GM23338 (cell line): ENCODE results near the gene MOGAT2. TPM values are rescaled to one million over a fixed set of nuclear protein-coding genes. Genes with fewer than 3 reads are reported as not detected.

ENCODE experiments used
- ATAC-seq: fragments of 200-7000 bp; cut with Tn5 transposase; 3 replicates; pipeline ENCODE4 v1.9.1; 2020
- DNase-seq: peaks from one replicate; pipeline ENCODE4 v3.0.0-alpha.2; 2015; ENCODE audit warnings: low spot score
- H2AFZ ChIP-seq: fragments of 200-600 bp; sonication (generic); 2 replicates; pipeline ENCODE4 v1.8.0; 2016; ENCODE audit warnings: antibody characterized with exemption, mild to moderate bottlenecking, moderate library complexity
- H3F3A ChIP-seq: fragments of 200-600 bp; sonication (generic); replicated peaks from 2 replicates; pipeline ENCODE4 v1.8.0; 2017; ENCODE audit warnings: antibody characterized with exemption, mixed run types, low read depth
- H3K27ac ChIP-seq: fragments of 200-600 bp; sonication (generic); 2 replicates; pipeline ENCODE4 v1.6.1; 2016; ENCODE audit warnings: low read depth
- H3K27me3 ChIP-seq: fragments of 200-600 bp; sonication (generic); 2 replicates; pipeline ENCODE4 v1.8.0; 2016; ENCODE audit warnings: mild to moderate bottlenecking, mixed run types, moderate library complexity; ENCODE audit not compliant: insufficient read depth
- H3K36me3 ChIP-seq: fragments of 200-600 bp; sonication (generic); 2 replicates; pipeline ENCODE4 v1.8.0; 2016; ENCODE audit warnings: mild to moderate bottlenecking; ENCODE audit not compliant: insufficient read depth
- H3K4me1 ChIP-seq: fragments of 200-600 bp; sonication (generic); 2 replicates; pipeline ENCODE4 v1.8.0; 2016; ENCODE audit warnings: mild to moderate bottlenecking, moderate library complexity; ENCODE audit not compliant: insufficient read depth
- H3K4me2 ChIP-seq: fragments of 200-600 bp; sonication (generic); 2 replicates; pipeline ENCODE4 v1.7.1; 2017; ENCODE audit warnings: mixed run types
- H3K4me3 ChIP-seq: fragments of 200-600 bp; sonication (generic); 2 replicates; pipeline ENCODE4 v1.6.1; 2016; ENCODE audit warnings: mixed run types
- H3K79me2 ChIP-seq: fragments of 200-600 bp; sonication (generic); replicated peaks from 2 replicates; pipeline ENCODE4 v1.8.0; 2017; ENCODE audit warnings: mild to moderate bottlenecking; ENCODE audit not compliant: insufficient read depth
- H3K9me2 ChIP-seq: fragments of 200-600 bp; sonication (generic); 2 replicates; pipeline ENCODE4 v1.8.0; 2017; ENCODE audit not compliant: insufficient read depth
- H4K20me1 ChIP-seq: fragments of 200-600 bp; sonication (generic); replicated peaks from 2 replicates; pipeline ENCODE4 v1.8.0; 2017; ENCODE audit warnings: mild to moderate bottlenecking; ENCODE audit not compliant: insufficient read depth
- H3K27ac Mint-ChIP-seq: 2 replicates; pipeline ENCODE4 v1.8.0; 2020; ENCODE audit warnings: inconsistent platforms, mild to moderate bottlenecking, moderate library complexity, mixed read lengths
- H3K27me3 Mint-ChIP-seq: 3 replicates; pipeline ENCODE4 v1.8.0; 2022; ENCODE audit warnings: low read depth, mild to moderate bottlenecking, moderate library complexity, mixed read lengths, inconsistent platforms; ENCODE audit not compliant: insufficient read depth, poor library complexity
- H3K36me3 Mint-ChIP-seq: 3 replicates; pipeline ENCODE4 v1.8.0; 2021; ENCODE audit warnings: low read depth, mild to moderate bottlenecking, inconsistent platforms, moderate library complexity, mixed read lengths
- H3K4me1 Mint-ChIP-seq: 3 replicates; pipeline ENCODE4 v1.8.0; 2020; ENCODE audit warnings: mild to moderate bottlenecking, inconsistent platforms, mixed read lengths
- H3K4me3 Mint-ChIP-seq: 3 replicates; pipeline ENCODE4 v1.8.0; 2021; ENCODE audit warnings: moderate library complexity, mild to moderate bottlenecking, inconsistent platforms, mixed read lengths
- H3K9me3 Mint-ChIP-seq: 3 replicates; pipeline ENCODE4 v1.8.0; 2020; ENCODE audit warnings: moderate library complexity, mild to moderate bottlenecking, inconsistent platforms, mixed read lengths
- CREB1 ChIP-seq: fragments of 250-450 bp; sonication (Bioruptor Pico); IDR thresholded peaks from 2 replicates; pipeline ENCODE4 v1.5.0; 2020; ENCODE audit warnings: low read depth, mild to moderate bottlenecking, moderate library complexity
- EZH2 ChIP-seq: fragments of 200-600 bp; sonication (generic); IDR thresholded peaks from one replicate; pipeline ENCODE4 v1.8.0; 2017; ENCODE audit warnings: antibody characterized with exemption, mild to moderate bottlenecking, low read depth; ENCODE audit not compliant: unreplicated experiment
- EZH2phosphoT487 ChIP-seq: fragments of 200-600 bp; sonication (generic); IDR thresholded peaks from one replicate; pipeline ENCODE4 v1.8.1; 2018; ENCODE audit warnings: antibody characterized with exemption; ENCODE audit not compliant: unreplicated experiment
- JUNB ChIP-seq: IDR thresholded peaks from one replicate; pipeline ENCODE4 v1.6.1; 2016; ENCODE audit warnings: antibody characterized with exemption; ENCODE audit not compliant: unreplicated experiment
- NANOG ChIP-seq: IDR thresholded peaks from 2 replicates; pipeline ENCODE4 v1.6.1; 2016; ENCODE audit warnings: antibody characterized with exemption, borderline replicate concordance
- POLR2AphosphoS5 ChIP-seq: IDR thresholded peaks from 2 replicates; pipeline ENCODE4 v1.6.1; 2016; ENCODE audit warnings: antibody characterized with exemption, low read depth
- STAT1 ChIP-seq: IDR thresholded peaks from one replicate; pipeline ENCODE4 v1.6.1; 2016; ENCODE audit warnings: antibody characterized with exemption; ENCODE audit not compliant: unreplicated experiment
- ZNF114 ChIP-seq: fragments of 250-450 bp; sonication (Bioruptor Pico); IDR thresholded peaks from 2 replicates; pipeline ENCODE4 v1.5.0; 2020; ENCODE audit warnings: mild to moderate bottlenecking, moderate library complexity
- ZNF331 ChIP-seq: fragments of 250-450 bp; sonication (Bioruptor Pico); IDR thresholded peaks from 2 replicates; pipeline ENCODE4 v1.5.0; 2020; ENCODE audit warnings: low read depth, mild to moderate bottlenecking, moderate library complexity
- polyA plus RNA-seq: library from polyadenylated mRNA; unstranded; fragments of >200 nt; fragmentation: Nextera tagmentation; extraction: Ambion mirVana; gene quantifications from 2 replicates; pipeline ENCODE4 v1.2.1, GENCODE V29; 2016
- total RNA-seq: library from RNA; depleted of rRNA; stranded (reverse); fragments of >200 nt; shearing (Covaris generic); gene quantifications from 2 replicates; pipeline ENCODE4 v1.2.3, GENCODE V29; 2014
- TF ChIP-seq, protein P1 (sequence below): IDR thresholded peaks from one replicate; pipeline ENCODE4 v1.6.1; 2018; ENCODE audit warnings: antibody characterized with exemption; ENCODE audit not compliant: unreplicated experiment
- TF ChIP-seq, protein P2 (sequence below): fragments of 250-450 bp; sonication (Bioruptor Pico); IDR thresholded peaks from 2 replicates; pipeline ENCODE4 v1.5.0; 2020; ENCODE audit warnings: mild to moderate bottlenecking, moderate library complexity
- TF ChIP-seq, protein P3 (sequence below): IDR thresholded peaks from 2 replicates; pipeline ENCODE4 v1.6.1; 2016; ENCODE audit warnings: antibody characterized with exemption
- TF ChIP-seq, protein P4 (sequence below), 2 experiments: fragments of 200-600 bp in 1 of 2; sonication (generic) in 1 of 2; conservative IDR thresholded peaks; 2 replicates each; pipeline versions ENCODE4 v1.5.1 to v1.6.1; 2016 to 2017; ENCODE audit warnings: antibody characterized with exemption in 2 of 2, low read depth in 2 of 2, mild to moderate bottlenecking in 2 of 2, moderate library complexity in 1 of 2

The MOGAT2 gene
- total and polyA plus RNA-seq, 2 experiments from 2014 or later: not detected

DNA sequence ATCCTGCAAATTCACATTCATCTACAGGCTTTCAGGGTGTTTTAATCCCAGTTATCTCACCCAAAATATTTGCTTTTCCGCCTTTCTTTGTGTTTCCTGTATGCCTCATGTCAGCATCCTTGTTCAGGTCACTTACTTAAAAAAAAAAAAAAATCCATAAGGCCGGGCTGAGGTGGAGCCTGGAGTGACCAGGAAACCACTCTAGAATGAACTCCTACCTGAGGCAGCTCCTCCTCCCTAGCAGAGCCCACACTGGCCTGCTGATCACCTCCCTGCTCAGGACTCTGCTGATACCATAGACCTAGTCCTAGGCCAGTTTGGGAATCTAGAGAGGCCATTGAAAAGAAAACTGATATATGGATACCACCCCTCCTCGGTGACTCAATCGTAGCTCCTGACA lies 42.2 kb downstream of the MOGAT2 start:
- H3K4me3 ChIP-seq: no peak overlapping the region
- H3F3A ChIP-seq: no peaks in the 10 kb centered on the region
- no peak overlapping the region for H2AFZ ChIP-seq
- H3K36me3 ChIP-seq: no peaks in the 10 kb centered on the region
- DNase-seq (no peak), ATAC-seq (no peak)
- Mint-ChIP-seq H3K4me3 (no peak overlapping the region), H3K27me3 (peaks cover 5% of the 10 kb centered on the region), H3K36me3 (no peaks in the 10 kb centered on the region), H3K4me1 (peaks cover 9% of the 10 kb centered on the region), H3K27ac (no peak overlapping the region), H3K9me3 (no peaks in the 10 kb centered on the region; the same call in 2 of the 3 replicates)
- no peaks in the 10 kb centered on the region for H3K9me2 ChIP-seq
- H3K27me3 ChIP-seq: no peaks in the 10 kb centered on the region
- H3K4me2 ChIP-seq: no peak overlapping the region
- H4K20me1 ChIP-seq: no peaks in the 10 kb centered on the region
- H3K79me2 ChIP-seq: no peaks in the 10 kb centered on the region
- H3K27ac ChIP-seq: no peak overlapping the region
- no peaks in the 10 kb centered on the region for H3K4me1 ChIP-seq
- TF ChIP-seq, protein P1, sequence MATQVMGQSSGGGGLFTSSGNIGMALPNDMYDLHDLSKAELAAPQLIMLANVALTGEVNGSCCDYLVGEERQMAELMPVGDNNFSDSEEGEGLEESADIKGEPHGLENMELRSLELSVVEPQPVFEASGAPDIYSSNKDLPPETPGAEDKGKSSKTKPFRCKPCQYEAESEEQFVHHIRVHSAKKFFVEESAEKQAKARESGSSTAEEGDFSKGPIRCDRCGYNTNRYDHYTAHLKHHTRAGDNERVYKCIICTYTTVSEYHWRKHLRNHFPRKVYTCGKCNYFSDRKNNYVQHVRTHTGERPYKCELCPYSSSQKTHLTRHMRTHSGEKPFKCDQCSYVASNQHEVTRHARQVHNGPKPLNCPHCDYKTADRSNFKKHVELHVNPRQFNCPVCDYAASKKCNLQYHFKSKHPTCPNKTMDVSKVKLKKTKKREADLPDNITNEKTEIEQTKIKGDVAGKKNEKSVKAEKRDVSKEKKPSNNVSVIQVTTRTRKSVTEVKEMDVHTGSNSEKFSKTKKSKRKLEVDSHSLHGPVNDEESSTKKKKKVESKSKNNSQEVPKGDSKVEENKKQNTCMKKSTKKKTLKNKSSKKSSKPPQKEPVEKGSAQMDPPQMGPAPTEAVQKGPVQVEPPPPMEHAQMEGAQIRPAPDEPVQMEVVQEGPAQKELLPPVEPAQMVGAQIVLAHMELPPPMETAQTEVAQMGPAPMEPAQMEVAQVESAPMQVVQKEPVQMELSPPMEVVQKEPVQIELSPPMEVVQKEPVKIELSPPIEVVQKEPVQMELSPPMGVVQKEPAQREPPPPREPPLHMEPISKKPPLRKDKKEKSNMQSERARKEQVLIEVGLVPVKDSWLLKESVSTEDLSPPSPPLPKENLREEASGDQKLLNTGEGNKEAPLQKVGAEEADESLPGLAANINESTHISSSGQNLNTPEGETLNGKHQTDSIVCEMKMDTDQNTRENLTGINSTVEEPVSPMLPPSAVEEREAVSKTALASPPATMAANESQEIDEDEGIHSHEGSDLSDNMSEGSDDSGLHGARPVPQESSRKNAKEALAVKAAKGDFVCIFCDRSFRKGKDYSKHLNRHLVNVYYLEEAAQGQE: no peak
- TF ChIP-seq CREB1 (CRISPR knock-in tag) (no peak), JUNB (no peak), NANOG (no peak), ZNF114 (CRISPR knock-in tag) (no peak), EZH2phosphoT487 (no peak), ZNF331 (CRISPR knock-in tag) (no peak), EZH2 (no peak), POLR2AphosphoS5 (no peak), STAT1 (no peak)
- TF ChIP-seq, protein P2, sequence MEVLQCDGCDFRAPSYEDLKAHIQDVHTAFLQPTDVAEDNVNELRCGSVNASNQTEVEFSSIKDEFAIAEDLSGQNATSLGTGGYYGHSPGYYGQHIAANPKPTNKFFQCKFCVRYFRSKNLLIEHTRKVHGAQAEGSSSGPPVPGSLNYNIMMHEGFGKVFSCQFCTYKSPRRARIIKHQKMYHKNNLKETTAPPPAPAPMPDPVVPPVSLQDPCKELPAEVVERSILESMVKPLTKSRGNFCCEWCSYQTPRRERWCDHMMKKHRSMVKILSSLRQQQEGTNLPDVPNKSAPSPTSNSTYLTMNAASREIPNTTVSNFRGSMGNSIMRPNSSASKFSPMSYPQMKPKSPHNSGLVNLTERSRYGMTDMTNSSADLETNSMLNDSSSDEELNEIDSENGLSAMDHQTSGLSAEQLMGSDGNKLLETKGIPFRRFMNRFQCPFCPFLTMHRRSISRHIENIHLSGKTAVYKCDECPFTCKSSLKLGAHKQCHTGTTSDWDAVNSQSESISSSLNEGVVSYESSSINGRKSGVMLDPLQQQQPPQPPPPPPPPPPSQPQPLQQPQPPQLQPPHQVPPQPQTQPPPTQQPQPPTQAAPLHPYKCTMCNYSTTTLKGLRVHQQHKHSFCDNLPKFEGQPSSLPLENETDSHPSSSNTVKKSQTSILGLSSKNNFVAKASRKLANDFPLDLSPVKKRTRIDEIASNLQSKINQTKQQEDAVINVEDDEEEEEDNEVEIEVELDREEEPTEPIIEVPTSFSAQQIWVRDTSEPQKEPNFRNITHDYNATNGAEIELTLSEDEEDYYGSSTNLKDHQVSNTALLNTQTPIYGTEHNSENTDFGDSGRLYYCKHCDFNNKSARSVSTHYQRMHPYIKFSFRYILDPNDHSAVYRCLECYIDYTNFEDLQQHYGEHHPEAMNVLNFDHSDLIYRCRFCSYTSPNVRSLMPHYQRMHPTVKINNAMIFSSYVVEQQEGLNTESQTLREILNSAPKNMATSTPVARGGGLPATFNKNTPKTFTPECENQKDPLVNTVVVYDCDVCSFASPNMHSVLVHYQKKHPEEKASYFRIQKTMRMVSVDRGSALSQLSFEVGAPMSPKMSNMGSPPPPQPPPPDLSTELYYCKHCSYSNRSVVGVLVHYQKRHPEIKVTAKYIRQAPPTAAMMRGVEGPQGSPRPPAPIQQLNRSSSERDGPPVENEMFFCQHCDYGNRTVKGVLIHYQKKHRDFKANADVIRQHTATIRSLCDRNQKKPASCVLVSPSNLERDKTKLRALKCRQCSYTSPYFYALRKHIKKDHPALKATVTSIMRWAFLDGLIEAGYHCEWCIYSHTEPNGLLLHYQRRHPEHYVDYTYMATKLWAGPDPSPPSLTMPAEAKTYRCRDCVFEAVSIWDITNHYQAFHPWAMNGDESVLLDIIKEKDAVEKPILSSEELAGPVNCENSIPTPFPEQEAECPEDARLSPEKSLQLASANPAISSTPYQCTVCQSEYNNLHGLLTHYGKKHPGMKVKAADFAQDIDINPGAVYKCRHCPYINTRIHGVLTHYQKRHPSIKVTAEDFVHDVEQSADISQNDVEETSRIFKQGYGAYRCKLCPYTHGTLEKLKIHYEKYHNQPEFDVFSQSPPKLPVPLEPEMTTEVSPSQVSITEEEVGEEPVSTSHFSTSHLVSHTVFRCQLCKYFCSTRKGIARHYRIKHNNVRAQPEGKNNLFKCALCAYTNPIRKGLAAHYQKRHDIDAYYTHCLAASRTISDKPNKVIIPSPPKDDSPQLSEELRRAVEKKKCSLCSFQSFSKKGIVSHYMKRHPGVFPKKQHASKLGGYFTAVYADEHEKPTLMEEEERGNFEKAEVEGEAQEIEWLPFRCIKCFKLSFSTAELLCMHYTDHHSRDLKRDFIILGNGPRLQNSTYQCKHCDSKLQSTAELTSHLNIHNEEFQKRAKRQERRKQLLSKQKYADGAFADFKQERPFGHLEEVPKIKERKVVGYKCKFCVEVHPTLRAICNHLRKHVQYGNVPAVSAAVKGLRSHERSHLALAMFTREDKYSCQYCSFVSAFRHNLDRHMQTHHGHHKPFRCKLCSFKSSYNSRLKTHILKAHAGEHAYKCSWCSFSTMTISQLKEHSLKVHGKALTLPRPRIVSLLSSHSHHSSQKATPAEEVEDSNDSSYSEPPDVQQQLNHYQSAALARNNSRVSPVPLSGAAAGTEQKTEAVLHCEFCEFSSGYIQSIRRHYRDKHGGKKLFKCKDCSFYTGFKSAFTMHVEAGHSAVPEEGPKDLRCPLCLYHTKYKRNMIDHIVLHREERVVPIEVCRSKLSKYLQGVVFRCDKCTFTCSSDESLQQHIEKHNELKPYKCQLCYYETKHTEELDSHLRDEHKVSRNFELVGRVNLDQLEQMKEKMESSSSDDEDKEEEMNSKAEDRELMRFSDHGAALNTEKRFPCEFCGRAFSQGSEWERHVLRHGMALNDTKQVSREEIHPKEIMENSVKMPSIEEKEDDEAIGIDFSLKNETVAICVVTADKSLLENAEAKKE (CRISPR knock-in tag): no peak
- TF ChIP-seq, protein P3, sequence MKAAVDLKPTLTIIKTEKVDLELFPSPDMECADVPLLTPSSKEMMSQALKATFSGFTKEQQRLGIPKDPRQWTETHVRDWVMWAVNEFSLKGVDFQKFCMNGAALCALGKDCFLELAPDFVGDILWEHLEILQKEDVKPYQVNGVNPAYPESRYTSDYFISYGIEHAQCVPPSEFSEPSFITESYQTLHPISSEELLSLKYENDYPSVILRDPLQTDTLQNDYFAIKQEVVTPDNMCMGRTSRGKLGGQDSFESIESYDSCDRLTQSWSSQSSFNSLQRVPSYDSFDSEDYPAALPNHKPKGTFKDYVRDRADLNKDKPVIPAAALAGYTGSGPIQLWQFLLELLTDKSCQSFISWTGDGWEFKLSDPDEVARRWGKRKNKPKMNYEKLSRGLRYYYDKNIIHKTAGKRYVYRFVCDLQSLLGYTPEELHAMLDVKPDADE: no peak
- TF ChIP-seq, protein P4, sequence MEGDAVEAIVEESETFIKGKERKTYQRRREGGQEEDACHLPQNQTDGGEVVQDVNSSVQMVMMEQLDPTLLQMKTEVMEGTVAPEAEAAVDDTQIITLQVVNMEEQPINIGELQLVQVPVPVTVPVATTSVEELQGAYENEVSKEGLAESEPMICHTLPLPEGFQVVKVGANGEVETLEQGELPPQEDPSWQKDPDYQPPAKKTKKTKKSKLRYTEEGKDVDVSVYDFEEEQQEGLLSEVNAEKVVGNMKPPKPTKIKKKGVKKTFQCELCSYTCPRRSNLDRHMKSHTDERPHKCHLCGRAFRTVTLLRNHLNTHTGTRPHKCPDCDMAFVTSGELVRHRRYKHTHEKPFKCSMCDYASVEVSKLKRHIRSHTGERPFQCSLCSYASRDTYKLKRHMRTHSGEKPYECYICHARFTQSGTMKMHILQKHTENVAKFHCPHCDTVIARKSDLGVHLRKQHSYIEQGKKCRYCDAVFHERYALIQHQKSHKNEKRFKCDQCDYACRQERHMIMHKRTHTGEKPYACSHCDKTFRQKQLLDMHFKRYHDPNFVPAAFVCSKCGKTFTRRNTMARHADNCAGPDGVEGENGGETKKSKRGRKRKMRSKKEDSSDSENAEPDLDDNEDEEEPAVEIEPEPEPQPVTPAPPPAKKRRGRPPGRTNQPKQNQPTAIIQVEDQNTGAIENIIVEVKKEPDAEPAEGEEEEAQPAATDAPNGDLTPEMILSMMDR (conservative IDR thresholded peaks at IDR 0.05; ENCODE audit: low read depth in 2 of 2): no peak
